SK-N-MC (cell line): ENCODE data around the gene MUS81.

Source experiments
- EZH2 ChIP-seq: fragments of 200-600 bp; sonication (generic); IDR thresholded peaks from one replicate; pipeline ENCODE4 v1.6.1; 2017; ENCODE audit warnings: antibody characterized with exemption
- FOXP2 ChIP-seq: optimal IDR thresholded peaks from 2 replicates; pipeline ENCODE3; 2011; ENCODE audit warnings: mild to moderate bottlenecking, moderate library complexity; ENCODE audit not compliant: insufficient read depth; ENCODE audit errors: extremely low read length, control extremely low read depth
- POLR2AphosphoS5 ChIP-seq: IDR thresholded peaks from 2 replicates; pipeline ENCODE4 v1.6.1; 2012; ENCODE audit warnings: mild to moderate bottlenecking, low read depth, low read length, borderline replicate concordance

- TF ChIP-seq EZH2: no peak
- no peak for TF ChIP-seq POLR2AphosphoS5
- TF ChIP-seq FOXP2: no peak
These were observed 25.0 kb downstream of the MUS81 start for GRCh38 chr11:65885231-65885630.
